ENCODE results near the gene DNAH3.

The DNAH3 gene

GRCh38 chr16:21150375-21151001, at the start of gene DNAH3:
DNAH3 (minus strand) TSS chr16:21150846; CDS start chr16:21150319, 527 bp downstream.
- TF ChIP-seq GATA3 (IDR thresholded peaks at IDR 0.05; ENCODE audit: low read depth, low read length) (no peak), GATA2 (IDR thresholded peaks at IDR 0.05; ENCODE audit: low read depth, low read length) (no peak)

- TF ChIP-seq GATA3 (IDR thresholded peaks at IDR 0.05; ENCODE audit: low read depth, low read length) (no peak), GATA2 (IDR thresholded peaks at IDR 0.05; ENCODE audit: low read depth, low read length) (peak; percentile 65; the same call in 1 of the 2 replicates)
Measured at GRCh38 chr16:21199607-21200218, 49.1 kb upstream of the DNAH3 start.

DNA sequence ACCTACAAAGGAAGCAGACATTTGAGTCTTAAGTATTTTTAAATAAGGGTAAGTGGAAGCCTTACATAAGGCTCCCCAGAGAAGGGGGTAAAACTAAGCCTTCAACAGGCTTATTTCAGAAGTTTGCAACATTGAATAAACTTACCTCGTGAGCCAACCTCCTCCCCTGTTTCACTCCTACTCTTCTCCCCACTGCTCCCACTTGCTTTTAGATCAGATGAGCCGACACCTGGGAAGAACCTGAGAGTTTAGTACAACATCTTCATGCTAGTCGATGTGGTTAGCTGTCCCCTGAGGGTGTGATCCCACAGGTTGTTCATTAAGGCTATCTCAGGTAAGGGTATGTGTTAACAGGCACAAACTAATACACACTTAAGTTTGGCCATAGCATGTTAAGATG, 47.0 kb upstream of the DNAH3 start:
- TF ChIP-seq GATA2 (IDR thresholded peaks at IDR 0.05; ENCODE audit: low read depth, low read length) (no peak), GATA3 (IDR thresholded peaks at IDR 0.05; ENCODE audit: low read depth, low read length) (no peak)

DNA sequence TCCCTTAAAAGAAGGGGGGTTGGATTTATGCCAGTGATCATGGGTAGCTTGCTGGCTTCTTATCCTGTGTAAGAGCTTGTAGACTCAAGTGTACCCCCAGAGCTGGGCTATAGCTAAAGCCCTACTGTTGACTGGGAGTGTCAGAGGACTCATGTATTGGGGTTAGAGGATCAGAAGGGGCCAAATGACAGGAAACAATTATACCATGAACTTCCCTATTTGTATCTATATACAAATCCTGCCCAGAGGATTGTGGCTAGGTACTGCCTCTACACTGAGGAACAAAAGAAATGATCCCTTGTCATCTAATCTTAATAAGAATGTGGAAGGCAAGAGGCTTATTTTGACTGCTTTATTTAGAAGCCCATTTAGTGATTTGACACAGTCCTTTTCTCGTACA, 46.5 kb upstream of the DNAH3 start:
- TF ChIP-seq GATA2 (IDR thresholded peaks at IDR 0.05; ENCODE audit: low read depth, low read length) (no peak), GATA3 (IDR thresholded peaks at IDR 0.05; ENCODE audit: low read depth, low read length) (no peak)

- TF ChIP-seq GATA2 (IDR thresholded peaks at IDR 0.05; ENCODE audit: low read depth, low read length) (no peak), GATA3 (IDR thresholded peaks at IDR 0.05; ENCODE audit: low read depth, low read length) (no peak)
Measured at GRCh38 chr16:21194771-21195301, 44.2 kb upstream of the DNAH3 start.

- TF ChIP-seq GATA2 (IDR thresholded peaks at IDR 0.05; ENCODE audit: low read depth, low read length): no peak
- TF ChIP-seq GATA3 (IDR thresholded peaks at IDR 0.05; ENCODE audit: low read depth, low read length): no peak
Measured at GRCh38 chr16:21192991-21193390, 42.3 kb upstream of the DNAH3 start.

GRCh38 chr16:21190599-21190998, 40.0 kb upstream of the DNAH3 start:
- TF ChIP-seq GATA3 (IDR thresholded peaks at IDR 0.05; ENCODE audit: low read depth, low read length) (no peak), GATA2 (IDR thresholded peaks at IDR 0.05; ENCODE audit: low read depth, low read length) (no peak)

- TF ChIP-seq GATA3 (IDR thresholded peaks at IDR 0.05; ENCODE audit: low read depth, low read length): no peak
- TF ChIP-seq GATA2 (IDR thresholded peaks at IDR 0.05; ENCODE audit: low read depth, low read length): no peak
Measured at GRCh38 chr16:21190013-21190412, 39.4 kb upstream of the DNAH3 start.

DNA sequence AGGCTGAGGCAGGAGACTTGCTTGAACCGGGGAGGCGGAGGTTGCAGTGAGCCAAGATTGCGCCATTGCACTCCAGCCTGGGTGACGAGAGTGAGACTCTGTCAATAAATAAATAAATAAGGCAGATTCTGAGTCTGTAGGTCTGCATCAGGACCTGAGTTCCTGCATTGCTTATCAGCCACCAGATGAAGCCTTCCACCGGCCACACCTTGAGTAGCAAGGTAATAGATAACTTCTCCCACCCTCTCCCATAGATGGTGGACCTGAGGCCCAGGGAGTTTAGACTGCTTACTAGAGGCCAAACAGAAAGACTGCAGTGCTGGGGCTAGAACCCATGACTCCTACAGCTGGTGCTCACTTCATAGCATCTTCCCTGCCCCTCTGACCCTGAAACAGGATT, 38.7 kb upstream of the DNAH3 start:
- TF ChIP-seq GATA2 (IDR thresholded peaks at IDR 0.05; ENCODE audit: low read depth, low read length) (no peak), GATA3 (IDR thresholded peaks at IDR 0.05; ENCODE audit: low read depth, low read length) (no peak)

DNA sequence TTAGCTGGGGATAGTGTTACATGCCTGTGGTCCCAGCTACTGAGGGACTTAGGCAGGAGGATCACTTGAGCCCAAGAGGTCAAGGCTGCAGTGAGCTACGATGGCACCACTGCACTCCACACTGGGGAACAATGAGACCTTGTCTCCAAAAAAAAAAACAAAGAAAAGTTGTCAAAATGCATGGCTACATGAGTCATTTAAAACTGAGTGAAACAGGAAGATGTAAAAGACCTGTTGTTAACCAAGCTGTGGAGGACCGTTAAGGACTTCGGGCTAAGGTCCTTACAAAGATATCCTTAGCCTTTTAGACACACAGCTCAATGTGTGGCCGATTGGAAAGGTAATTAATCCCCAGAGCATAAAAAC, 35.7 kb upstream of the DNAH3 start:
- TF ChIP-seq GATA3 (IDR thresholded peaks at IDR 0.05; ENCODE audit: low read depth, low read length): no peak
- no peak for TF ChIP-seq GATA2 (IDR thresholded peaks at IDR 0.05; ENCODE audit: low read depth, low read length)

- TF ChIP-seq GATA3 (IDR thresholded peaks at IDR 0.05; ENCODE audit: low read depth, low read length) (no peak), GATA2 (IDR thresholded peaks at IDR 0.05; ENCODE audit: low read depth, low read length) (no peak)
Measured at GRCh38 chr16:21185659-21186325, 35.1 kb upstream of the DNAH3 start.

DNA sequence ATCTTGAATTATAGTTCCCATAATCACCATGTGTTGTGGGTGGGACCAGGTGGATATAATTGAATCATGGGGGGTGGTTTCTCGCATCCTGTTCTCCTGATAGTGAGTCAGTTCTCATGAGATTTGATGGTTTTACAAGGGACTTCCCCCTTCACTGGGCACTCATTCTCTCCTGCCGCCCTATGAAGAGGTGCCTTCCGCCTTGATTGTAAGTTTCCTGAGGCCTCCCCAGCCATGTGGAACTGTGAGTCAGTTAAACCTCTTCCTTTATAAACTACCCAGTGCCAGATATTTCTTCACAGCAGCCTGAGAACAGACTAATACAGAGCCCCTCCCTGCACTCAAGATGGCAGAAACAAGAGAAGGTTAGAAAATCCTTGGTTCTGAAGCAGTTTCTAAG, 34.2 kb upstream of the DNAH3 start:
- no peak for TF ChIP-seq GATA3 (IDR thresholded peaks at IDR 0.05; ENCODE audit: low read depth, low read length)

GRCh38 chr16:21183995-21184394, 33.3 kb upstream of the DNAH3 start:
- TF ChIP-seq GATA2 (IDR thresholded peaks at IDR 0.05; ENCODE audit: low read depth, low read length) (no peak), GATA3 (IDR thresholded peaks at IDR 0.05; ENCODE audit: low read depth, low read length) (no peak)

DNA sequence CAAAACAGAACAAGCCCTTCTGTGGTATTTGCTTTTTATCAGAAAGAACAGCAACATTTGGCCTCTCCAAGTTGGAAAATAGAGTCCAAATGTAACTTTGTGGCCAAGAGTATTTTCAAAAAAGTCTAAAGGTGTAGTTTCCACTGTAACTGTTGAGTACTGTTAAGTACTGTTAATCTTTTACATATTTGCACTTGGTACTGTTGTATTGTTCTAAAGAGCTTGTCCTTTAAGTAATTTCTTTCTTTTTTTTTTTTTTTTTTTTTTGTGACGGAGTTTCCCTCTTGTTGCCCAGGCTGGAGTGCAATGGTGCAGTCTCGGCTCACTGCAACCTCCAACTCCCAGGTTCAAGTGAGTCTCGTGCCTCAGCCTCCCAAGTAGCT, 29.3 kb upstream of the DNAH3 start:
- TF ChIP-seq GATA2 (IDR thresholded peaks at IDR 0.05; ENCODE audit: low read depth, low read length): no peak
- no peak for TF ChIP-seq GATA3 (IDR thresholded peaks at IDR 0.05; ENCODE audit: low read depth, low read length)

Data from SH-SY5Y (cell line).